ENCODE measurements around the gene PNPLA5.

- TF ChIP-seq CTCF (IDR thresholded peaks at IDR 0.05 in 8 of 11, conservative IDR thresholded peaks at IDR 0.05 in 3 of 11) = no peak
- TF ChIP-seq POLR2A (IDR thresholded peaks at IDR 0.05) = no peak
Measured at GRCh38 chr22:43862074-43862881, 29.5 kb downstream of the PNPLA5 start, which contains the start of gene SULT4A1.
